Panc1 (cell line): Measurements from ENCODE around the gene GALNT18. TPM values are rescaled to one million over a fixed set of nuclear protein-coding genes. Genes with fewer than 3 reads are reported as not detected.

Source experiments
- ATAC-seq: fragments of 200-7000 bp; cut with Tn5 transposase; 2 replicates; pipeline ENCODE4 v1.9.1; 2020; ENCODE audit warnings: mild to moderate bottlenecking, moderate library complexity
- BruUV-seq: library from RNA; stranded (reverse); fragments of 400-500 nt; replicated peaks from 2 replicates; lab custom pipeline; 2021; lab: Mats Ljungman, UMichigan
- CTCF ChIA-PET: fragments of 300-600 bp; sonication (Branson Sonifier 250); formaldehyde crosslinking; loops from one replicate; lab custom pipeline; 2022; ENCODE audit warnings: antibody characterized with exemption; lab: Charles Lee
- POLR2A ChIA-PET: fragments of 300-600 bp; sonication (Branson Sonifier 250); formaldehyde crosslinking; loops from one replicate; lab custom pipeline; 2022; ENCODE audit warnings: antibody characterized with exemption; lab: Charles Lee
- DNase-seq: peaks from one replicate; pipeline ENCODE4 v3.0.0-alpha.2; 2010; ENCODE audit warnings: low read depth, low spot score
- H3K27ac ChIP-seq: 2 replicates; pipeline ENCODE4 v1.5.1; 2011; ENCODE audit warnings: mild to moderate bottlenecking, low read length, inconsistent platforms
- H3K27me3 ChIP-seq: fragments of 200-500 bp; sonication (Bioruptor generic); 2 replicates; pipeline ENCODE4 v1.6.0; 2014; ENCODE audit warnings: low read length, inconsistent platforms; ENCODE audit not compliant: control insufficient read depth, insufficient read depth
- H3K36me3 ChIP-seq: fragments of 200-500 bp; sonication (Bioruptor generic); 2 replicates; pipeline ENCODE4 v1.5.1; 2014; ENCODE audit warnings: inconsistent platforms, mild to moderate bottlenecking, low read length, moderate library complexity; ENCODE audit not compliant: control insufficient read depth, insufficient read depth
- H3K4me1 ChIP-seq: 2 replicates; pipeline ENCODE4 v1.5.1; 2011; ENCODE audit warnings: inconsistent platforms, mild to moderate bottlenecking, low read length, moderate library complexity; ENCODE audit not compliant: control insufficient read depth, insufficient read depth
- H3K4me3 ChIP-seq, 2 experiments: 2 replicates each; pipeline ENCODE4 v1.5.1; 2011 to 2012; ENCODE audit warnings: low read depth in 2 of 2, low read length in 2 of 2, mild to moderate bottlenecking in 2 of 2, inconsistent platforms in 1 of 2, moderate library complexity in 1 of 2
- H3K9me3 ChIP-seq: fragments of 200-500 bp; sonication (Bioruptor generic); 2 replicates; pipeline ENCODE4 v1.5.1; 2014; ENCODE audit warnings: low read depth, mild to moderate bottlenecking, inconsistent platforms, low read length, moderate library complexity; ENCODE audit not compliant: control insufficient read depth, insufficient read depth
- CTCF ChIP-seq: fragments of 450-650 bp; IDR thresholded peaks from 2 replicates; pipeline ENCODE4 v1.5.1; 2017; ENCODE audit warnings: mild to moderate bottlenecking
- POLR2AphosphoS5 ChIP-seq: IDR thresholded peaks from 2 replicates; pipeline ENCODE4 v1.6.1; 2012; ENCODE audit warnings: mild to moderate bottlenecking, low read depth, low read length, moderate library complexity
- REST ChIP-seq, 2 experiments: IDR thresholded peaks; 2 replicates each; pipeline ENCODE4 v1.6.1; 2011 to 2012; ENCODE audit warnings: low read depth in 2 of 2, control low read depth in 1 of 2, low read length in 1 of 2, mild to moderate bottlenecking in 1 of 2, moderate library complexity in 1 of 2; ENCODE audit not compliant: insufficient read depth in 1 of 2
- SIN3A ChIP-seq: IDR thresholded peaks from 2 replicates; pipeline ENCODE4 v1.6.1; 2012; ENCODE audit warnings: low read depth, mild to moderate bottlenecking, low read length, moderate library complexity, borderline replicate concordance; ENCODE audit not compliant: insufficient read depth
- TCF7L2 ChIP-seq: IDR thresholded peaks from 2 replicates; pipeline ENCODE4 v1.6.1; 2011; ENCODE audit warnings: mild to moderate bottlenecking, low read depth, low read length, inconsistent platforms
- in situ Hi-C: cut with HindIII; loops from 2 replicates; pipeline ENCODE4 v1.10.0; 2016; ENCODE audit warnings: low sequenced_read_pairs, low pct_unique_long_range_greater_than_20kb
- intact Hi-C: fragments of 100-400 bp; cut with micrococcal nuclease; formaldehyde crosslinking; loops from one replicate; pipeline ENCODE4 v1.10.0; 2022; ENCODE audit not compliant: unreplicated experiment
- total RNA-seq: library from RNA; stranded (reverse); gene quantifications from one replicate; pipeline ENCODE4 v1.2.1, GENCODE V29; 2021; ENCODE audit not compliant: unreplicated experiment

The GALNT18 gene
- total RNA-seq, 1 experiment from 2014 or later: 8.6 TPM

- in situ Hi-C loops: no loop called here
- Histone ChIP-seq H3K27ac (no peak overlapping the region), H3K9me3 (no peaks in the 10 kb centered on the region), H3K4me3 (no peak overlapping the region), H3K4me1 (no peaks in the 10 kb centered on the region), H3K36me3 (no peaks in the 10 kb centered on the region), H3K27me3 (0 out of 2 replicates have a peak, but pooled peaks cover 3% of the 10 kb centered on the region)
- no TSS peak for BruUV-seq
- DNase-seq (no peak), ATAC-seq (no peak)
- intact Hi-C loops: no loop called here
- ChIA-PET POLR2A (no interaction called here), CTCF (no interaction called here)
- TF ChIP-seq TCF7L2 (no peak), REST (IDR thresholded peaks at IDR 0.05; ENCODE audit: insufficient read depth in 1 of 2, low read depth in 2 of 2, low read length in 1 of 2) (no peak), POLR2AphosphoS5 (no peak), CTCF (no peak), SIN3A (no peak)
These were observed 319.2 kb downstream of the GALNT18 start for GRCh38 chr11:11302565-11302964.

- DNase-seq: no peak
- TF ChIP-seq CTCF (no peak), REST (IDR thresholded peaks at IDR 0.05; ENCODE audit: insufficient read depth in 1 of 2, low read depth in 2 of 2, low read length in 1 of 2) (no peak), SIN3A (no peak), POLR2AphosphoS5 (no peak), TCF7L2 (no peak)
- ATAC-seq: no peak
- ChIA-PET POLR2A (no interaction called here), CTCF (no interaction called here)
- intact Hi-C loops (no loop called here), in situ Hi-C loops (no loop called here)
- no peak overlapping the region for H3K27ac ChIP-seq
- BruUV-seq: no TSS peak
- H3K27me3 ChIP-seq: 0 out of 2 replicates have a peak, but pooled peaks cover 3% of the 10 kb centered on the region
- no peak overlapping the region for H3K4me3 ChIP-seq
- H3K36me3 ChIP-seq: no peaks in the 10 kb centered on the region
- H3K4me1 ChIP-seq: no peaks in the 10 kb centered on the region
- no peaks in the 10 kb centered on the region for H3K9me3 ChIP-seq
These were observed 320.6 kb downstream of the GALNT18 start for GRCh38 chr11:11301212-11301611.
